Caco-2 (cell line): ENCODE results near the gene LRG1. TPM values are rescaled to one million over a fixed set of nuclear protein-coding genes. Genes with fewer than 3 reads are reported as not detected.

ENCODE experiments used
- BruUV-seq: library from RNA; stranded (reverse); fragments of 400-500 nt; replicated peaks from 2 replicates; lab custom pipeline; 2021; lab: Mats Ljungman, UMichigan
- CTCF ChIA-PET: fragments of 300-600 bp; sonication (Branson Sonifier 250); formaldehyde crosslinking; loops from one replicate; lab custom pipeline; 2022; ENCODE audit warnings: antibody characterized with exemption; lab: Charles Lee
- POLR2A ChIA-PET: fragments of 300-600 bp; sonication (Branson Sonifier 250); formaldehyde crosslinking; loops from one replicate; lab custom pipeline; 2022; ENCODE audit warnings: antibody characterized with exemption; lab: Charles Lee
- DNase-seq, 2 experiments: peaks; one replicate each; pipeline versions ENCODE4 v3.0.0 to v3.0.0-alpha.2; 2020 to 2022
- H3K27me3 ChIP-seq: replicated peaks from 2 replicates; pipeline ENCODE4 v1.6.0; 2011; ENCODE audit warnings: low read length; ENCODE audit not compliant: control insufficient read depth, insufficient read depth
- H3K36me3 ChIP-seq: 2 replicates; pipeline ENCODE4 v1.5.1; 2011; ENCODE audit warnings: low read length; ENCODE audit not compliant: control insufficient read depth, insufficient read depth
- H3K4me1 ChIP-seq: fragments of 250-450 bp; sonication (Bioruptor Pico); 2 replicates; pipeline ENCODE4 v1.5.1; 2020; ENCODE audit warnings: mild to moderate bottlenecking
- H3K4me3 ChIP-seq: 2 replicates; pipeline ENCODE4 v1.5.1; 2011; ENCODE audit warnings: low read depth, mild to moderate bottlenecking, control low read depth, low read length
- H3K9me3 ChIP-seq: fragments of 250-450 bp; sonication (Bioruptor Pico); 2 replicates; pipeline ENCODE4 v1.5.1; 2020; ENCODE audit warnings: mild to moderate bottlenecking, moderate library complexity
- H3K27ac Mint-ChIP-seq: one replicate; pipeline ENCODE4 v1.8.0; 2022; ENCODE audit warnings: mixed read lengths; ENCODE audit not compliant: unreplicated experiment
- H3K27me3 Mint-ChIP-seq: one replicate; pipeline ENCODE4 v1.8.0; 2022; ENCODE audit warnings: mixed read lengths; ENCODE audit not compliant: insufficient read depth, unreplicated experiment
- H3K36me3 Mint-ChIP-seq: one replicate; pipeline ENCODE4 v1.8.0; 2022; ENCODE audit warnings: mild to moderate bottlenecking, mixed read lengths; ENCODE audit not compliant: insufficient read depth, unreplicated experiment
- H3K4me1 Mint-ChIP-seq: one replicate; pipeline ENCODE4 v1.8.0; 2022; ENCODE audit warnings: low read depth, mixed read lengths; ENCODE audit not compliant: unreplicated experiment
- H3K4me3 Mint-ChIP-seq: one replicate; pipeline ENCODE4 v1.8.0; 2022; ENCODE audit warnings: mild to moderate bottlenecking, moderate library complexity, mixed read lengths; ENCODE audit not compliant: unreplicated experiment
- H3K9me3 Mint-ChIP-seq: one replicate; pipeline ENCODE4 v1.8.0; 2022; ENCODE audit warnings: mixed read lengths; ENCODE audit not compliant: unreplicated experiment
- CTCF ChIP-seq, 2 experiments: fragments of 200-600 bp in 1 of 2; IDR thresholded peaks; 1 replicate in 1 of 2; 2 replicates in 1 of 2; pipeline versions ENCODE4 v1.5.1 to v1.8.0; 2011 to 2022; ENCODE audit warnings: antibody characterized with exemption in 1 of 2, control low read depth in 1 of 2, inconsistent platforms in 1 of 2, low read depth in 1 of 2, low read length in 1 of 2, mild to moderate bottlenecking in 1 of 2, moderate library complexity in 1 of 2; ENCODE audit not compliant: insufficient read depth in 1 of 2, severe bottlenecking in 1 of 2, unreplicated experiment in 1 of 2
- intact Hi-C: fragments of 100-400 bp; cut with micrococcal nuclease; formaldehyde crosslinking; loops from one replicate; pipeline ENCODE4 v1.10.0; 2022; ENCODE audit not compliant: unreplicated experiment
- total RNA-seq: library from RNA; stranded (reverse); gene quantifications from 2 replicates; pipeline ENCODE4 v1.2.3, GENCODE V29; 2022

LRG1 gene
- total RNA-seq, 1 experiment from 2014 or later = 0.61 TPM

DNA sequence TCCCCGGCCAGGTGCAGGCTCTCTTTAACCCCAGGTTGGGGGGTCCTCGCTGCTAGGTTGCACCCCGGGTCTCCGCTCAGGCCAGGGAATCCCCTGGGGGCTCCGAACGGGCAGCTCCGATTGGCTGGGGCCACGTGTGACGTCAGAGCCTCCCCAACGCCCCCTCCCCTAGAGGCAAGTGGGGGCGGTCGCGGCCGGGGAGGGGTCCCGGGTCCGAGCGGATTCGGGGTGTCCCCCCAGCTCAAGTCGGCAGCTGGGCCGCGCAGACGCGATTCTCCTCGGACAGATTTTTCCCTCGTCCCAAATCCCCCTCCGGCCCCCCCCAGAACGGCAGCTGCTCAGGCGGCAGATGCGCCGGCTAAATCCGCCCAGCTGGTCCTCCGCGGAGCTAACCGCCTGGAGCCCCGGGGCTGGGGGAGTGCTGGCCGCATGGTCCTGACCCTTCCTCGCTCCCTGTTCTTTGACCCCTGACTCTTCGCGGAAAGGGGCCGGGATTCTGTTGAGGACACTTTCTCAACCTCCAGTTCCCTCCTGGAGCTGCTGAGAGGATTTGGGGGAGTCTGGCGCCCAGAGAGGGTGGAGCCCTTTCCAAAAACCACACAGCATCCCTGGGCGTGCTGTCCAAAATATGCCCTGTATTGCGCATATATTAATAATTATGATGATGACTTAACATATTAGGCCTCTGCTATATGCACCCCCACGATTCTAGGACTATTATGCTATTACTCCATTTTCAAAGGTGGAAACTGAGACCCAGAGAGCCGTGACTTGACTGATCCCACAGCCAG lies 45.0 kb upstream of the LRG1 start:
- H3K27me3 Mint-ChIP-seq = peaks cover 12% of the 10 kb centered on the region

GRCh38 chr19:4583961-4584669 lies 44.3 kb upstream of the LRG1 start:
- intact Hi-C loops = no loop called here
- Mint-ChIP-seq H3K4me1 (peaks cover 9% of the 10 kb centered on the region), H3K4me3 (peak overlapping the region; percentile 54), H3K27ac (no peak overlapping the region), H3K9me3 (no peaks in the 10 kb centered on the region), H3K36me3 (no peaks in the 10 kb centered on the region), H3K27me3 (peaks cover 16% of the 10 kb centered on the region)
- no TSS peak for BruUV-seq
- Histone ChIP-seq H3K4me1 (peaks cover 13% of the 10 kb centered on the region), H3K9me3 (no peaks in the 10 kb centered on the region), H3K4me3 (peak overlapping the region; percentile 52), H3K27me3 (no peaks in the 10 kb centered on the region), H3K36me3 (no peaks in the 10 kb centered on the region)
- TF ChIP-seq CTCF (IDR thresholded peaks at IDR 0.05; ENCODE audit: insufficient read depth in 1 of 2, low read depth in 1 of 2, low read length in 1 of 2, severe bottlenecking in 1 of 2, unreplicated experiment in 1 of 2) = no peak
- ChIA-PET CTCF (interaction anchor here (0.6 kb wide), 1 partner anchor 8 kb away, joined by 3 read pairs; no protein-coding TSS in a partner anchor), POLR2A (no interaction called here)
- peak in 1 of 2 experiments; percentile 63 for DNase-seq

More for the DNA sequence above, 45.0 kb upstream of the LRG1 start:
- Mint-ChIP-seq H3K36me3 (no peaks in the 10 kb centered on the region), H3K4me1 (peaks cover 9% of the 10 kb centered on the region), H3K27ac (no peak overlapping the region), H3K9me3 (no peaks in the 10 kb centered on the region), H3K4me3 (peak overlapping the region; percentile 54)
- H3K4me3 ChIP-seq = peak overlapping the region; percentile 52
- intact Hi-C loops = loop anchor here (5.0 kb wide), 1 partner anchor 37 kb away; no protein-coding TSS in a partner anchor
- no peaks in the 10 kb centered on the region for H3K27me3 ChIP-seq
- TF ChIP-seq CTCF (IDR thresholded peaks at IDR 0.05; ENCODE audit: insufficient read depth in 1 of 2, low read depth in 1 of 2, low read length in 1 of 2, severe bottlenecking in 1 of 2, unreplicated experiment in 1 of 2) = no peak
- H3K4me1 ChIP-seq = peaks cover 13% of the 10 kb centered on the region
- no TSS peak for BruUV-seq
- POLR2A ChIA-PET = no interaction called here
- H3K9me3 ChIP-seq = no peaks in the 10 kb centered on the region
- no peak for DNase-seq
- CTCF ChIA-PET = interaction anchor here (0.6 kb wide), 1 partner anchor 8 kb away, joined by 3 read pairs; no protein-coding TSS in a partner anchor
- H3K36me3 ChIP-seq = no peaks in the 10 kb centered on the region

- no TSS peak for BruUV-seq
- H3K27me3 Mint-ChIP-seq = peaks cover 16% of the 10 kb centered on the region
- H3K4me1 Mint-ChIP-seq = peaks cover 9% of the 10 kb centered on the region
- POLR2A ChIA-PET = no interaction called here
- no peaks in the 10 kb centered on the region for H3K36me3 Mint-ChIP-seq
- H3K27me3 ChIP-seq = no peaks in the 10 kb centered on the region
- CTCF ChIA-PET = no interaction called here
- no peak for TF ChIP-seq CTCF (IDR thresholded peaks at IDR 0.05; ENCODE audit: insufficient read depth in 1 of 2, low read depth in 1 of 2, low read length in 1 of 2, severe bottlenecking in 1 of 2, unreplicated experiment in 1 of 2)
- H3K36me3 ChIP-seq = no peaks in the 10 kb centered on the region
- DNase-seq = no peak
- intact Hi-C loops = no loop called here
- H3K9me3 ChIP-seq = no peaks in the 10 kb centered on the region
- no peak overlapping the region for H3K27ac Mint-ChIP-seq
- H3K4me3 ChIP-seq = no peak overlapping the region
- H3K4me1 ChIP-seq = peaks cover 13% of the 10 kb centered on the region
- H3K4me3 Mint-ChIP-seq = peak overlapping the region; percentile 54
- no peaks in the 10 kb centered on the region for H3K9me3 Mint-ChIP-seq
These were observed 43.4 kb upstream of the LRG1 start for GRCh38 chr19:4582980-4583842.
